CD4-positive, alpha-beta memory T cell (primary cell): Measurements from ENCODE around the gene RAVER2. TPM values are rescaled to one million over a fixed set of nuclear protein-coding genes. Genes with fewer than 3 reads are reported as not detected.

ENCODE experiments used
- CTCF ChIA-PET: fragments of 350-600 bp; sonication (Branson Sonifier 250); formaldehyde crosslinking; loops from one replicate; lab custom pipeline; 2021; ENCODE audit warnings: inconsistent platforms; ENCODE audit not compliant: partially characterized antibody; lab: Charles Lee
- POLR2A ChIA-PET: fragments of 350-600 bp; sonication (Branson Sonifier 250); formaldehyde crosslinking; loops from one replicate; lab custom pipeline; 2021; ENCODE audit not compliant: partially characterized antibody; lab: Charles Lee
- DNase-seq, 5 donors: peaks; one replicate each; pipeline versions ENCODE4 v3.0.0 to v3.0.0-alpha.2; 2020 to 2022; ENCODE audit warnings: mixed read lengths in 1 of 5
- H3K27ac ChIP-seq: one replicate; pipeline ENCODE4 v1.7.0; 2013; ENCODE audit warnings: low read depth, low read length
- H3K27me3 ChIP-seq: 2 replicates; pipeline ENCODE4 v1.7.0; 2013; ENCODE audit warnings: mild to moderate bottlenecking, low read length, moderate library complexity; ENCODE audit not compliant: insufficient read depth
- H3K36me3 ChIP-seq: 2 replicates; pipeline ENCODE4 v1.7.0; 2013; ENCODE audit warnings: mild to moderate bottlenecking, low read length, moderate library complexity; ENCODE audit not compliant: insufficient read depth
- H3K4me1 ChIP-seq: 2 replicates; pipeline ENCODE4 v1.7.0; 2013; ENCODE audit warnings: mild to moderate bottlenecking, low read length, moderate library complexity; ENCODE audit not compliant: insufficient read depth
- H3K4me3 ChIP-seq, 2 donors: one replicate each; pipeline ENCODE4 v1.7.0; 2013; ENCODE audit warnings: low read length in 2 of 2, mild to moderate bottlenecking in 1 of 2
- H3K9me3 ChIP-seq, 2 donors: one replicate each; pipeline ENCODE4 v1.7.0; 2013; ENCODE audit warnings: low read length in 2 of 2, control low read depth in 1 of 2; ENCODE audit not compliant: control insufficient read depth in 1 of 2
- H3K27ac Mint-ChIP-seq, 7 donors: one replicate each; pipeline ENCODE4 v1.8.0; 2020 to 2021; ENCODE audit warnings: mixed read lengths in 7 of 7, mild to moderate bottlenecking in 6 of 7, inconsistent platforms in 3 of 7, moderate library complexity in 3 of 7
- H3K27me3 Mint-ChIP-seq, 2 donors: one replicate each; pipeline ENCODE4 v1.8.0; 2020 to 2021; ENCODE audit warnings: mixed read lengths in 2 of 2
- H3K36me3 Mint-ChIP-seq, 2 donors: one replicate each; pipeline ENCODE4 v1.8.0; 2020 to 2021; ENCODE audit warnings: mixed read lengths in 2 of 2, inconsistent platforms in 1 of 2, mild to moderate bottlenecking in 1 of 2
- H3K4me1 Mint-ChIP-seq, 4 donors: one replicate each; pipeline ENCODE4 v1.8.0; 2020 to 2021; ENCODE audit warnings: mixed read lengths in 4 of 4, mild to moderate bottlenecking in 1 of 4
- H3K4me3 Mint-ChIP-seq, 8 donors: one replicate each; pipeline ENCODE4 v1.8.0; 2020 to 2021; ENCODE audit warnings: mixed read lengths in 8 of 8, mild to moderate bottlenecking in 7 of 8, moderate library complexity in 6 of 8, inconsistent platforms in 3 of 8
- H3K9me3 Mint-ChIP-seq, 8 donors: one replicate each; pipeline ENCODE4 v1.8.0; 2020 to 2021; ENCODE audit warnings: mixed read lengths in 8 of 8, mild to moderate bottlenecking in 5 of 8, inconsistent platforms in 3 of 8, moderate library complexity in 1 of 8
- intact Hi-C: fragments of 100-400 bp; cut with micrococcal nuclease; formaldehyde crosslinking; loops from one replicate; pipeline ENCODE4 v1.15.1; 2023
- polyA plus RNA-seq, 2 donors: library from polyadenylated mRNA; unstranded; fragments of 300-500 nt; fragmentation: Illumina TruSeq; gene quantifications; one replicate each; pipeline ENCODE4 v1.2.3, GENCODE V29; 2021
- total RNA-seq, 2 experiments: library from RNA; stranded (reverse); gene quantifications; one replicate each; pipeline ENCODE4 v1.2.3, GENCODE V29; 2021

The RAVER2 gene
- total and polyA plus RNA-seq, 4 experiments from 2014 or later = 1.7 to 2.1 (median 1.8) TPM

DNA sequence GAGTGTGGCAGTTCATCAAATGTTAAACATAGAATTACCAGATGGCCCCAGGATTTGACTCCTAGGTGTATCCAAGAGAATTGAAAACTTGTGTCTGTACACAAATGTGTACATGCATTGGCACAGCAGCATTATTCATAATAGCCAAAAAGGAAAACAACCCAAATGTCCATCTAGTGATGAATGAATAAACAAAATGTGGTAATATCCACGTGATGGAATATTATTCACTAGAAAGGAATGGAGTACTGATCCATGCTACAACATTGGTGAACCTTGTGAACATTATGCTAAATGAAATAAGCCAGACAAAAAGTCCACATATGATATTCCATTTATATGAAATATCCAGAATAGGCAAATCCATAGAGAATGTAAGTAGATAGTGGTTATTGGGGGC is 77.7 kb downstream of the RAVER2 start:
- Mint-ChIP-seq H3K36me3 (no peaks in the 10 kb centered on the region), H3K27ac (peak overlapping the region in 1 of 7 donors; percentile 72), H3K4me1 (peaks cover 14 to 22% (median 19%) of the 10 kb centered on the region in 4 donors), H3K4me3 (no peak overlapping the region), H3K27me3 (no peaks in the 10 kb centered on the region), H3K9me3 (peaks cover 0 to 3% (median 0%) of the 10 kb centered on the region in 8 donors)
- H3K27ac ChIP-seq = no peak overlapping the region
- intact Hi-C loops = loop anchor here (10.0 kb wide), 1 partner anchor 862 kb away; no protein-coding TSS in a partner anchor
- H3K36me3 ChIP-seq = no peaks in the 10 kb centered on the region
- H3K4me3 ChIP-seq = no peak overlapping the region
- DNase-seq = no peak
- ChIA-PET CTCF (interaction anchor here (1.2 to 3.9 kb wide), 8 partner anchors 16 to 553 kb away, joined by 3 to 45 read pairs (median 7); no protein-coding TSS in a partner anchor), POLR2A (interaction anchor here (0.9 kb wide), 1 partner anchor 144 kb away, joined by 4 read pairs; the partner anchor contains the start of gene JAK1)
- no peaks in the 10 kb centered on the region for H3K9me3 ChIP-seq
- H3K4me1 ChIP-seq = peaks cover 10% of the 10 kb centered on the region
- no peaks in the 10 kb centered on the region for H3K27me3 ChIP-seq

DNA sequence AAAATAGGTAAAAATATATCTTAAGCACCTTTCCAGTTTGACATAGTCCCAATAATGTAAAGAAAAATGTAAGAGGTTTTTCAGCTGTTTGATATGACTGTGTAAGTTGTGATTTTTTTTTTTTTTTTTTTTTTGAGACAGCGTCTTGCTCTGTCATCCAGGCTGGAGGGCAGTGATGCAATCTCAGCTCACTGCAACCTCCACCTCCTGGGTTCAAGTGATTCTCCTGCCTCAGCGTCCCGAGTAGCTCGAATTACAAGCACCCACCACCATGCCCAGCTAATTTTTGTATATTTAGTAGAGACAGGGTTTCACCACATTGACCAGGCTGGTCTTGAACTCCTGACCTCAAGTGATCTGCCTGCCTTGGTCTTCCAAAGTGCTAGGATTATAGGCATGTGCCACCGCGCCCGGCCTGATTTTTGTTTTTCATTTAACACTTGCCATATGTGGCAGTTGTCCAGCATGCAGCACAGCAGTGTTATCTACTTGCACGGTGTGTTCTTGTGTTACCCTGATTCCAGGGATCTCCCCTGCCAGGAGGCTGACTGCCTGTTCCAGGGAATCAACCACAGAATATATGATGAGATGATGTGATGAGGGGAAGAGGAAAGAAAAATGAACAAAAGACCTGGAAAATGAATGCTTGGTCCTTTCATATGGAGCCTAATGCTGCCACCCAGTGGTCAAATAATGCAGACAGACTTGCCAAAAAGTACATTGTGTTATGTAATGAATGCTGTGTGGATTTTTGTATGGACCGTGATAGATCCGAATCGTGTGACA is 79.0 kb downstream of the RAVER2 start:
- H3K27me3 Mint-ChIP-seq = no peaks in the 10 kb centered on the region
- POLR2A ChIA-PET = interaction anchor here (0.6 to 0.9 kb wide), 2 partner anchors 142 to 252 kb away, joined by 4 read pairs; partner anchors contain the start of gene JAK1

DNA sequence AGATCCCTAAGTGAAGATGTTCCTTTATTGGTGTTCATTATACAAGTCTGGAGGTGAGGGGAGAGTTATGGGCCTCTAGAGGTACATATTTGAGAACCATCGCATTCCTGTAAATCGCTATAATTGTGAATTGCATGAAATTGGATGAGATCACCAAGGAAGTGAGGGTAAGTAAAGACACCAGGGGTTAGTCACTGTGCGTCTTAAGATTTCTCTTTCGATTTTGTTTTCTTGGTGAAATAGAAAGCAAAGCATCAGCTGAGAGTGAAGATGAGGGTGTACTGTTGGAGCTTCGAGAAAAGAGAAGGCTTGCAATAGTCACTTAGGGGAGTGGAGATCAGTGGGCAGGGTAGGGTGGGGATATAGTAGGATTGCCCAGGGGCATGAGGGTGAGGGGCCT is 82.1 kb downstream of the RAVER2 start:
- peaks cover 38% of the 10 kb centered on the region for H3K4me1 ChIP-seq
- no peaks in the 10 kb centered on the region for H3K36me3 ChIP-seq
- H3K27ac ChIP-seq = peak overlapping the region; percentile 51
- peaks cover 33 to 51% (median 44%) of the 10 kb centered on the region in 4 donors for H3K4me1 Mint-ChIP-seq
- ChIA-PET POLR2A (interaction anchor here (1.4 to 2.2 kb wide), 4 partner anchors 139 to 249 kb away, joined by 3 to 12 read pairs (median 5); partner anchors contain the start of gene JAK1), CTCF (interaction anchor here (0.9 to 2.0 kb wide), 5 partner anchors 11 to 581 kb away, joined by 3 to 6 read pairs (median 3); partner anchors contain the start of gene RAVER2)
- peak; percentile 35 to 48 (median 38) for DNase-seq
- no peaks in the 10 kb centered on the region for H3K27me3 ChIP-seq
- peak overlapping the region; percentile 42 to 83 (median 72) for H3K4me3 Mint-ChIP-seq
- H3K27me3 Mint-ChIP-seq = no peaks in the 10 kb centered on the region
- intact Hi-C loops = loop anchor here (2.0 to 10.0 kb wide), 4 partner anchors 38 to 858 kb away; no protein-coding TSS in a partner anchor
- H3K27ac Mint-ChIP-seq = peak overlapping the region; percentile 71 to 95 (median 86)
- no peaks in the 10 kb centered on the region for H3K9me3 Mint-ChIP-seq
- no peaks in the 10 kb centered on the region for H3K9me3 ChIP-seq
- peaks cover 0 to 3% of the 10 kb centered on the region in 2 donors for H3K36me3 Mint-ChIP-seq
- H3K4me3 ChIP-seq = peak overlapping the region in 1 of 2 donors; percentile 13

More for the DNA sequence above, 79.0 kb downstream of the RAVER2 start:
- H3K9me3 ChIP-seq = no peaks in the 10 kb centered on the region
- no peaks in the 10 kb centered on the region for H3K36me3 ChIP-seq
- CTCF ChIA-PET = interaction anchor here (0.6 to 3.9 kb wide), 27 partner anchors 9 to 592 kb away, joined by 3 to 45 read pairs (median 3); no protein-coding TSS in a partner anchor
- H3K4me1 ChIP-seq = peaks cover 22% of the 10 kb centered on the region
- Mint-ChIP-seq H3K4me1 (peaks cover 21 to 35% (median 30%) of the 10 kb centered on the region in 4 donors), H3K27ac (peak overlapping the region in 5 of 7 donors; percentile 13 to 82 (median 52)), H3K36me3 (no peaks in the 10 kb centered on the region), H3K4me3 (peak overlapping the region in 5 of 8 donors; percentile 44 to 66 (median 54)), H3K9me3 (peaks cover 0 to 1% (median 0%) of the 10 kb centered on the region in 8 donors)
- intact Hi-C loops = loop anchor here (1.0 to 10.0 kb wide), 4 partner anchors 80 to 861 kb away; no protein-coding TSS in a partner anchor
- H3K4me3 ChIP-seq = no peak overlapping the region
- no peak overlapping the region for H3K27ac ChIP-seq
- DNase-seq = peak; percentile 59 to 68 (median 63)
- no peaks in the 10 kb centered on the region for H3K27me3 ChIP-seq

DNA sequence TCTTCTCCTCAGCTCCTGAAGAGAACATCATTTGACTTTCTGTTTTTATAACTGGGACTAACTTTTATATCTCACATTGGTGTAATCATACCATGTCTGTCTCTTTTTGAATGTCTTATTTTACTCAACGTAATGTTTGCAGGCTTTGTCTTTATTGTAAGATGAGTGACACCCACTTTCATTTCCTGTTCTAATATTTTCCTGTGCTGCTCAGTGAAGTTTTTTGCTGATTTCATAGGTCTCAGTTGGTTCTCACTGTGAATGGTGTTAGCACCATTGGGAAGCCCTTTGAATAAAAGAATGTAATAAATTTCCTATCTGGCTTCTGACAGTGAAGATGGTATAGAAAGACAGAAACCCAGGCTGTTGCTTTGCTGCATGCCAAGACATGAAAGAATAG is 84.0 kb downstream of the RAVER2 start:
- CTCF ChIA-PET = no interaction called here
- H3K27me3 ChIP-seq = no peaks in the 10 kb centered on the region
- intact Hi-C loops = loop anchor here (2.0 to 10.0 kb wide), 4 partner anchors 48 to 856 kb away; partner anchors contain the start of gene JAK1
- Mint-ChIP-seq H3K4me1 (peaks cover 33 to 51% (median 44%) of the 10 kb centered on the region in 4 donors), H3K36me3 (peaks cover 12 to 20% of the 10 kb centered on the region in 2 donors), H3K27me3 (no peaks in the 10 kb centered on the region), H3K27ac (peak overlapping the region; percentile 38 to 92 (median 81)), H3K9me3 (no peaks in the 10 kb centered on the region), H3K4me3 (peak overlapping the region; percentile 3 to 86 (median 71))
- DNase-seq = no peak
- no peak overlapping the region for H3K27ac ChIP-seq
- no peak overlapping the region for H3K4me3 ChIP-seq
- peaks cover 7% of the 10 kb centered on the region for H3K36me3 ChIP-seq
- peaks cover 38% of the 10 kb centered on the region for H3K4me1 ChIP-seq
- POLR2A ChIA-PET = interaction anchor here (1.0 to 1.5 kb wide), 2 partner anchors 9 to 237 kb away, joined by 3 to 4 read pairs; no protein-coding TSS in a partner anchor
- no peaks in the 10 kb centered on the region for H3K9me3 ChIP-seq

DNA sequence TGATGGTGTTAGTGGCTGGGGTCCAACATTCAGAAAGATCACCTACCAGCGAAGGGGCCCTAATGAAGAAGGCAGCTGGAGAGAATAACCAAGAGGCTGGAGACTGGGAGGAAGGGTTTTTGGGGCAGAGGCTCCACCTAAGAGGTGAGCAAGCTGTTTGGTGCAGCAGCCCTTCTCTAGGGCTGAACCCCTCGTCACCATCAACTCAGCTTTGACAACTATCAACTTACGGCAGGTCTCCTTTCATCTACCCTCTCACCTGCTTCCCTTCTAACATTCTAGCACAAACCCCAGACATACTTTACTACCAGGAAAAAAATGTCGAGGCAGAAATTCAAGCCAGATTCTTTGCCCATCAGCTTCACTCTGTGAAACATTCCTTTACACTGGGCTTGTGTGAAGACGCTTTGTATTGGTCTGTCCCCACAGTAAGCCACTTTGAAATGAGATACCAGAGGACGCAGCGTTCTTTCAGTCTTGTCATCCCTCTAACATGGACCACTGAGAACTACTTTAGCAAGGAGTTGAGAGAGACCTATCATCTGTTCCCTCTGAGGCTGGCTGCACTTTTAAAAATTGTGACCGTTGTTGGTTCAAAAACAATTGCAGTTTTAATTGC is 84.6 kb downstream of the RAVER2 start:
- Mint-ChIP-seq H3K36me3 (peaks cover 19 to 27% of the 10 kb centered on the region in 2 donors), H3K27me3 (no peaks in the 10 kb centered on the region), H3K27ac (peak overlapping the region; percentile 38 to 92 (median 81)), H3K4me1 (peaks cover 30 to 45% (median 40%) of the 10 kb centered on the region in 4 donors), H3K4me3 (peak overlapping the region in 5 of 8 donors; percentile 36 to 86 (median 72)), H3K9me3 (no peaks in the 10 kb centered on the region)
- POLR2A ChIA-PET = interaction anchor here (1.0 to 1.2 kb wide), 3 partner anchors 48 to 136 kb away, joined by 3 to 5 read pairs (median 3); no protein-coding TSS in a partner anchor
- intact Hi-C loops = loop anchor here (2.0 to 10.0 kb wide), 4 partner anchors 48 to 855 kb away; partner anchors contain the start of gene JAK1
- Histone ChIP-seq H3K27ac (peak overlapping the region; percentile 16), H3K36me3 (peaks cover 13% of the 10 kb centered on the region), H3K9me3 (no peaks in the 10 kb centered on the region), H3K27me3 (no peaks in the 10 kb centered on the region), H3K4me3 (no peak overlapping the region), H3K4me1 (peaks cover 38% of the 10 kb centered on the region)
- CTCF ChIA-PET = interaction anchor here (1.6 kb wide), 1 partner anchor 191 kb away, joined by 3 read pairs; no protein-coding TSS in a partner anchor
- DNase-seq = no peak

DNA sequence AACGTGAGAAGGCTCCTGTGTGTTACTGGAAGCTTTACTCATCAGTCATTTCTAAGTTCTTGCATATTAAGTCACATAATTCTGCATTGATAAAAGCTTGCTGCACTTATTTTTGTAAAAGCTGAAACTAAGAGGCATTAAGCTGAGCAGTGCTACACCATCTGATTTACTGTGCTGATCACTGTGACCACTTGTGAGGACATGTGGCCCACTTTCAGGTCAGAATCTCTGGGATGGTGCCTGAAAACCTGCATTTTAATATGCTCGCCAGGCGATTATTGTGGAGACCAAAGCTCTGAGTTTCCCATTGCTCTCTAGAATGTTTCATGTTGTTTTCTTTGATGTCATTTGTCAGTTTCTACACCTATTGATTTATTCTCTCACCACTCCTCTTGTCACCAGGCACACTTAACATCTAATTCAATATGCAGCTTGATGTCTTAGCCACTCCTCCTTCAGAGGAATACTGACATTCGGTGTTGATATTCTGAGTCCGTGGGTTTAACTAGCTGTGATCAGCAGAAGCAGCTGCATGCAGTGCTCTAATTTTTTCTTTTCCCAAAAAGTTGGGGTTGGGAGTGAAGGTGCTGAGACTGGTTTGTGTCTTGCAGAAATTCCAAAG is 85.3 kb downstream of the RAVER2 start:
- no peaks in the 10 kb centered on the region for H3K27me3 ChIP-seq
- H3K4me3 ChIP-seq = no peak overlapping the region
- intact Hi-C loops = no loop called here
- Mint-ChIP-seq H3K9me3 (no peaks in the 10 kb centered on the region), H3K27me3 (no peaks in the 10 kb centered on the region), H3K27ac (peak overlapping the region in 5 of 7 donors; percentile 14 to 65 (median 48)), H3K4me1 (peaks cover 30 to 45% (median 40%) of the 10 kb centered on the region in 4 donors), H3K4me3 (no peak overlapping the region), H3K36me3 (peaks cover 20 to 33% of the 10 kb centered on the region in 2 donors)
- H3K27ac ChIP-seq = no peak overlapping the region
- H3K4me1 ChIP-seq = peaks cover 38% of the 10 kb centered on the region
- POLR2A ChIA-PET = interaction anchor here (1.0 to 1.2 kb wide), 3 partner anchors 47 to 135 kb away, joined by 3 to 5 read pairs (median 3); no protein-coding TSS in a partner anchor
- CTCF ChIA-PET = interaction anchor here (1.6 kb wide), 1 partner anchor 191 kb away, joined by 3 read pairs; no protein-coding TSS in a partner anchor
- no peaks in the 10 kb centered on the region for H3K9me3 ChIP-seq
- H3K36me3 ChIP-seq = peaks cover 19% of the 10 kb centered on the region
- DNase-seq = no peak
